Kidney (tissue), 14 donors: ENCODE data around the gene TENT5A. TPM values are rescaled to one million over a fixed set of nuclear protein-coding genes. Genes with fewer than 3 reads are reported as not detected.

ENCODE experiments used
- DNase-seq, 5 donors: peaks; one replicate each; pipeline ENCODE4 v3.0.0-alpha.2; 2013 to 2020
- FAIRE-seq: peaks from 2 replicates; lab custom pipeline; 2012; peaks lifted over from hg19 to GRCh38; lab: Jason Lieb, UNC
- H3K27ac ChIP-seq, 2 donors: one replicate each; pipeline ENCODE4 v1.7.0; 2013; ENCODE audit warnings: low read depth in 2 of 2, low read length in 2 of 2, inconsistent platforms in 1 of 2
- H3K27me3 ChIP-seq: one replicate; pipeline ENCODE4 v1.7.1; 2013; ENCODE audit warnings: low read length, inconsistent platforms; ENCODE audit not compliant: control insufficient read depth, insufficient read depth
- H3K36me3 ChIP-seq, 3 donors: one replicate each; pipeline versions ENCODE4 v1.7.0 to v1.7.1; 2013; ENCODE audit warnings: low read length in 3 of 3, control low read depth in 1 of 3, inconsistent platforms in 1 of 3; ENCODE audit not compliant: insufficient read depth in 3 of 3, control insufficient read depth in 2 of 3
- H3K4me1 ChIP-seq, 3 donors: one replicate each; pipeline versions ENCODE4 v1.7.0 to v1.7.1; 2013; ENCODE audit warnings: low read length in 3 of 3, inconsistent platforms in 1 of 3, low read depth in 1 of 3; ENCODE audit not compliant: control insufficient read depth in 2 of 3, insufficient read depth in 2 of 3
- H3K4me3 ChIP-seq, 3 donors: one replicate each; pipeline versions ENCODE4 v1.7.0 to v1.8.1; 2013; ENCODE audit warnings: low read length in 3 of 3, control low read depth in 1 of 3, inconsistent platforms in 1 of 3
- H3K9ac ChIP-seq, 3 donors: one replicate each; pipeline versions ENCODE4 v1.7.0 to v1.7.1; 2013; ENCODE audit warnings: low read length in 3 of 3, control low read depth in 1 of 3, inconsistent platforms in 1 of 3
- H3K9me3 ChIP-seq, 3 donors: one replicate each; pipeline versions ENCODE4 v1.7.0 to v1.7.1; 2013; ENCODE audit warnings: low read length in 3 of 3, control low read depth in 1 of 3, inconsistent platforms in 1 of 3; ENCODE audit not compliant: control insufficient read depth in 2 of 3, insufficient read depth in 1 of 3
- CTCF ChIP-seq: IDR thresholded peaks from 3 replicates; pipeline ENCODE4 v1.5.1; 2012; ENCODE audit warnings: mild to moderate bottlenecking, moderate library complexity, borderline replicate concordance; ENCODE audit not compliant: insufficient read depth; ENCODE audit errors: extremely low read depth
- intact Hi-C: fragments of 100-400 bp; cut with DNase I; formaldehyde crosslinking; loops from one replicate; pipeline ENCODE4 v1.11.1; 2022
- polyA plus RNA-seq: library from polyadenylated mRNA; stranded (reverse); fragments of 350-450 nt; fragmentation: Illumina TruSeq; extraction: RNeasy Lipid Tissue Mini Kit (QIAGEN cat#74804); gene quantifications from one replicate; pipeline ENCODE4 v1.2.3, GENCODE V29; 2014; ENCODE audit warnings: low read depth, low replicate concordance; ENCODE audit not compliant: insufficient read depth
- total RNA-seq: library from RNA; stranded (reverse); fragmentation: NEBNext Ultra II Directional; extraction: Animal tissue kit (Norgen Biotek cat#: 25700); gene quantifications from one replicate; pipeline ENCODE4 v1.2.1, GENCODE V29; 2021
- donor health status: control.
- donor health status: control.
- donor health status: control.
- donor health status: control.
- donor health status: control.
- donor health status: DM: yes; HTN: yes; CAD: no.
- donor health status: Normal renal cell carcinoma (clear cell type).

Gene TENT5A
- total and polyA plus RNA-seq, 2 donors from 2014 or later = 3.2 to 13.4 TPM

- H3K4me1 ChIP-seq = no peaks in the 10 kb centered on the region
- no peak overlapping the region for H3K27ac ChIP-seq
- intact Hi-C loops = no loop called here
- DNase-seq (no peak), FAIRE-seq (no peak)
- no peaks in the 10 kb centered on the region for H3K27me3 ChIP-seq
- no peaks in the 10 kb centered on the region for H3K36me3 ChIP-seq
- H3K9me3 ChIP-seq = no peaks in the 10 kb centered on the region
- no peak overlapping the region for H3K9ac ChIP-seq
- no peak overlapping the region for H3K4me3 ChIP-seq
- no peak for TF ChIP-seq CTCF
These were observed 37.8 kb downstream of the TENT5A start for GRCh38 chr6:81714684-81715083.

GRCh38 chr6:81713205-81713604, 39.3 kb downstream of the TENT5A start:
- Histone ChIP-seq H3K9ac (no peak overlapping the region), H3K27ac (no peak overlapping the region), H3K27me3 (no peaks in the 10 kb centered on the region), H3K4me3 (no peak overlapping the region), H3K36me3 (no peaks in the 10 kb centered on the region), H3K4me1 (no peaks in the 10 kb centered on the region), H3K9me3 (no peaks in the 10 kb centered on the region)
- intact Hi-C loops = no loop called here
- DNase-seq (no peak), FAIRE-seq (no peak)
- TF ChIP-seq CTCF = no peak

- Histone ChIP-seq H3K4me3 (no peak overlapping the region), H3K9ac (no peak overlapping the region), H3K9me3 (no peaks in the 10 kb centered on the region), H3K36me3 (no peaks in the 10 kb centered on the region), H3K27ac (no peak overlapping the region), H3K27me3 (no peaks in the 10 kb centered on the region), H3K4me1 (no peaks in the 10 kb centered on the region)
- FAIRE-seq (no peak), DNase-seq (no peak)
- no peak for TF ChIP-seq CTCF
- intact Hi-C loops = no loop called here
These were observed 44.3 kb downstream of the TENT5A start for GRCh38 chr6:81708113-81708699.

GRCh38 chr6:81704700-81705099, 47.8 kb downstream of the TENT5A start:
- no peak for FAIRE-seq
- intact Hi-C loops = no loop called here
- no peaks in the 10 kb centered on the region for H3K9me3 ChIP-seq
- no peaks in the 10 kb centered on the region for H3K36me3 ChIP-seq
- no peak overlapping the region for H3K27ac ChIP-seq
- no peaks in the 10 kb centered on the region for H3K27me3 ChIP-seq
- no peak for TF ChIP-seq CTCF
- no peak for DNase-seq
- H3K4me1 ChIP-seq = no peaks in the 10 kb centered on the region
- no peak overlapping the region for H3K9ac ChIP-seq
- no peak overlapping the region for H3K4me3 ChIP-seq
